GM18519 (cell line): ENCODE data around the gene USP8.
"Not testable (repeated sequence)": the region's sequence is repeated elsewhere in the genome, so short reads cannot be mapped to it uniquely, and the experiment has no call there.

Experiments
- ATAC-seq: cut with Tn5 transposase; IDR thresholded peaks from one replicate; pipeline ENCODE4 v1.9.1; 2021; ENCODE audit warnings: mild to moderate bottlenecking, moderate library complexity; ENCODE audit not compliant: unreplicated experiment, low FRiP score

Gene USP8

GRCh38 chr15:50424066-50424890, at the start of gene USP8:
USP8 (plus strand) TSS chr15:50424405; CDS start chr15:50439074, 14,669 bp downstream.
- peak; percentile 84 for ATAC-seq

GRCh38 chr15:50377867-50378751, 46.1 kb upstream of the USP8 start:
- ATAC-seq = peak; percentile 99

- no peak for ATAC-seq
These were observed 45.4 kb upstream of the USP8 start for GRCh38 chr15:50378776-50379175.

GRCh38 chr15:50379413-50379812, 44.8 kb upstream of the USP8 start:
- ATAC-seq = not testable (repeated sequence)

- no peak for ATAC-seq
These were observed 44.1 kb upstream of the USP8 start for GRCh38 chr15:50380089-50380488.

GRCh38 chr15:50381438-50381837, 42.8 kb upstream of the USP8 start:
- ATAC-seq = no peak

- ATAC-seq = not testable (repeated sequence)
These were observed 41.8 kb upstream of the USP8 start for GRCh38 chr15:50382408-50382807.

GRCh38 chr15:50390554-50391264, 33.5 kb upstream of the USP8 start:
- peak; percentile 66 for ATAC-seq

- not testable (repeated sequence) for ATAC-seq
These were observed 32.6 kb upstream of the USP8 start for GRCh38 chr15:50391561-50391960.

- no peak for ATAC-seq
These were observed 12.3 kb upstream of the USP8 start for GRCh38 chr15:50411870-50412269.

GRCh38 chr15:50414624-50415023, 9.6 kb upstream of the USP8 start:
- ATAC-seq = no peak

- no peak for ATAC-seq
These were observed 8.3 kb upstream of the USP8 start for GRCh38 chr15:50415752-50416404.

GRCh38 chr15:50416890-50417289, 7.3 kb upstream of the USP8 start:
- ATAC-seq = no peak

- ATAC-seq = no peak
These were observed 6.1 kb upstream of the USP8 start for GRCh38 chr15:50418041-50418583.

GRCh38 chr15:50425219-50425618, 1.0 kb downstream of the USP8 start:
- ATAC-seq = no peak

- ATAC-seq = not testable (repeated sequence)
These were observed 1.6 kb downstream of the USP8 start for GRCh38 chr15:50425678-50426246.

- no peak for ATAC-seq
These were observed 2.2 kb downstream of the USP8 start for GRCh38 chr15:50426428-50426827.

- no peak for ATAC-seq
These were observed 7.0 kb downstream of the USP8 start for GRCh38 chr15:50431204-50431603.

GRCh38 chr15:50432230-50432629, 8.0 kb downstream of the USP8 start:
- no peak for ATAC-seq

GRCh38 chr15:50435772-50436171, 11.6 kb downstream of the USP8 start:
- ATAC-seq = no peak
